SK-N-SH treated with all-trans-retinoic acid at 6 μM for 48 hours (cell line): Measurements from ENCODE around the gene COL4A1.
A peak's percentile ranks its signal among the peaks of the same experiment; 100 is the strongest.

Source experiments
- ATAC-seq: fragments of 200-7000 bp; cut with Tn5 transposase; 3 replicates; pipeline ENCODE4 v1.9.1; 2020; ENCODE audit warnings: mild to moderate bottlenecking, moderate library complexity
- ARNTL ChIP-seq: fragments of 450-650 bp; formaldehyde crosslinking; IDR thresholded peaks from 2 replicates; pipeline ENCODE4 v1.5.0; 2020; ENCODE audit warnings: low read depth, mild to moderate bottlenecking, moderate library complexity, borderline replicate concordance
- CREB5 ChIP-seq: fragments of 250-450 bp; sonication (Bioruptor Pico); IDR thresholded peaks from 2 replicates; pipeline ENCODE4 v1.5.1; 2020; ENCODE audit warnings: low read depth, mild to moderate bottlenecking, moderate library complexity
- CSDC2 ChIP-seq: fragments of 250-450 bp; sonication (Bioruptor Pico); IDR thresholded peaks from 2 replicates; pipeline ENCODE4 v1.5.0; 2020; ENCODE audit warnings: mild to moderate bottlenecking, moderate library complexity
- CSRNP3 ChIP-seq: fragments of 250-450 bp; sonication (Bioruptor Pico); IDR thresholded peaks from 2 replicates; pipeline ENCODE4 v1.5.1; 2021; ENCODE audit warnings: mild to moderate bottlenecking, moderate library complexity
- ESRRG ChIP-seq: fragments of 250-450 bp; sonication (Bioruptor Pico); IDR thresholded peaks from 2 replicates; pipeline ENCODE4 v1.6.1; 2021; ENCODE audit warnings: mild to moderate bottlenecking
- GLIS3 ChIP-seq: fragments of 250-450 bp; sonication (Bioruptor Pico); IDR thresholded peaks from 2 replicates; pipeline ENCODE4 v1.5.0; 2020; ENCODE audit warnings: mild to moderate bottlenecking, moderate library complexity
- ISL1 ChIP-seq: fragments of 250-450 bp; sonication (Bioruptor Pico); IDR thresholded peaks from 2 replicates; pipeline ENCODE4 v2.1.2; 2022; ENCODE audit warnings: mild to moderate bottlenecking, moderate library complexity
- OSR1 ChIP-seq: fragments of 250-450 bp; sonication (Bioruptor Pico); IDR thresholded peaks from 2 replicates; pipeline ENCODE4 v1.8.0; 2022; ENCODE audit warnings: moderate library complexity, mild to moderate bottlenecking, inconsistent platforms
- PATZ1 ChIP-seq: fragments of 250-450 bp; sonication (Bioruptor Pico); IDR thresholded peaks from 2 replicates; pipeline ENCODE4 v1.8.0; 2020; ENCODE audit warnings: mild to moderate bottlenecking, moderate library complexity, borderline replicate concordance
- POU6F1 ChIP-seq: fragments of 250-450 bp; sonication (Bioruptor Pico); IDR thresholded peaks from 2 replicates; pipeline ENCODE4 v1.8.0; 2021; ENCODE audit warnings: low read depth, mild to moderate bottlenecking, moderate library complexity, borderline replicate concordance
- PPARA ChIP-seq: fragments of 250-450 bp; sonication (Bioruptor Pico); IDR thresholded peaks from 2 replicates; pipeline ENCODE4 v1.5.0; 2020; ENCODE audit warnings: mild to moderate bottlenecking, borderline replicate concordance
- RARB ChIP-seq: fragments of 250-450 bp; sonication (Bioruptor Pico); IDR thresholded peaks from 2 replicates; pipeline ENCODE4 v1.8.0; 2021; ENCODE audit warnings: mild to moderate bottlenecking, moderate library complexity
- SNAI2 ChIP-seq: fragments of 250-450 bp; sonication (Bioruptor Pico); IDR thresholded peaks from 2 replicates; pipeline ENCODE4 v1.5.0; 2020; ENCODE audit warnings: mild to moderate bottlenecking, moderate library complexity
- TCF4 ChIP-seq: fragments of 250-450 bp; sonication (Bioruptor Pico); IDR thresholded peaks from 2 replicates; pipeline ENCODE4 v1.8.0; 2021; ENCODE audit warnings: mild to moderate bottlenecking, moderate library complexity, borderline replicate concordance
- TOX ChIP-seq: fragments of 250-450 bp; sonication (Bioruptor Pico); IDR thresholded peaks from 2 replicates; pipeline ENCODE4 v1.8.0; 2021; ENCODE audit warnings: mild to moderate bottlenecking, moderate library complexity, borderline replicate concordance
- TSHZ2 ChIP-seq: fragments of 250-450 bp; sonication (Bioruptor Pico); IDR thresholded peaks from 2 replicates; pipeline ENCODE4 v1.5.0; 2020; ENCODE audit warnings: mild to moderate bottlenecking, moderate library complexity
- ZC3H10 ChIP-seq: fragments of 250-450 bp; sonication (Bioruptor Pico); IDR thresholded peaks from 2 replicates; pipeline ENCODE4 v1.5.1; 2021; ENCODE audit warnings: mild to moderate bottlenecking, moderate library complexity
- ZFP30 ChIP-seq: fragments of 450-650 bp; formaldehyde crosslinking; IDR thresholded peaks from 2 replicates; pipeline ENCODE4 v1.5.0; 2022; ENCODE audit warnings: mild to moderate bottlenecking, moderate library complexity
- ZNF70 ChIP-seq: fragments of 450-650 bp; formaldehyde crosslinking; IDR thresholded peaks from 2 replicates; pipeline ENCODE4 v1.5.0; 2020; ENCODE audit warnings: mild to moderate bottlenecking, moderate library complexity
- ZNF8 ChIP-seq: fragments of 450-650 bp; formaldehyde crosslinking; IDR thresholded peaks from 2 replicates; pipeline ENCODE4 v1.5.0; 2020; ENCODE audit warnings: mild to moderate bottlenecking, moderate library complexity

The COL4A1 gene

GRCh38 chr13:110306340-110306959, 507 bp downstream of the COL4A1 start:
- no peak for TF ChIP-seq CREB5
- no peak for TF ChIP-seq ZFP30 (CRISPR knock-in tag)
- no peak for TF ChIP-seq OSR1 (CRISPR knock-in tag)
- TF ChIP-seq ISL1 = no peak
- TF ChIP-seq RARB (CRISPR knock-in tag) = no peak
- TF ChIP-seq CSRNP3 = no peak
- no peak for TF ChIP-seq TSHZ2 (CRISPR knock-in tag)
- TF ChIP-seq ARNTL (CRISPR knock-in tag) = no peak
- no peak for TF ChIP-seq ZNF8 (CRISPR knock-in tag)
- TF ChIP-seq PPARA (CRISPR knock-in tag) = no peak
- no peak for TF ChIP-seq ZC3H10 (CRISPR knock-in tag)
- TF ChIP-seq SNAI2 (CRISPR knock-in tag) = no peak
- no peak for TF ChIP-seq ZNF70 (CRISPR knock-in tag)
- TF ChIP-seq CSDC2 = no peak
- TF ChIP-seq ESRRG (CRISPR knock-in tag) = no peak

GRCh38 chr13:110305949-110306339, 1.0 kb downstream of the COL4A1 start:
- TF ChIP-seq TOX (CRISPR knock-in tag) = no peak
- peak; percentile 11; the same call in 1 of the 3 replicates for ATAC-seq

More at GRCh38 chr13:110306340-110306959, 507 bp downstream of the COL4A1 start:
- ATAC-seq = peak; percentile 31

- TF ChIP-seq POU6F1 (no peak), SNAI2 (CRISPR knock-in tag) (no peak), ARNTL (CRISPR knock-in tag) (no peak), TCF4 (CRISPR knock-in tag) (no peak), PATZ1 (no peak), TOX (CRISPR knock-in tag) (no peak), ESRRG (CRISPR knock-in tag) (no peak), CSRNP3 (no peak), GLIS3 (CRISPR knock-in tag) (no peak), TSHZ2 (CRISPR knock-in tag) (no peak)
- TF ChIP-seq, all 23 proteins: peak for 0
- no peak for ATAC-seq
Observed at GRCh38 chr13:110305544-110305943, 1.4 kb downstream of the COL4A1 start.
